DOHH2 (cell line): ENCODE results near the gene FRAS1.

Experiments
- CTCF ChIP-seq: fragments of 200-600 bp; sonication (generic); IDR thresholded peaks from one replicate; pipeline ENCODE4 v1.5.1; 2014; ENCODE audit warnings: antibody characterized with exemption, mild to moderate bottlenecking, low read depth, low read length; ENCODE audit not compliant: poor library complexity, severe bottlenecking
- EZH2phosphoT487 ChIP-seq: fragments of 200-600 bp; sonication (generic); IDR thresholded peaks from 2 replicates; pipeline ENCODE4 v1.6.1; 2017; ENCODE audit warnings: borderline replicate concordance, mild to moderate bottlenecking, antibody characterized with exemption, low read length, moderate library complexity, mixed read lengths

- TF ChIP-seq CTCF (no peak), EZH2phosphoT487 (no peak)
Observed at GRCh38 chr4:78346222-78346621, 289.1 kb downstream of the FRAS1 start.
